ENCODE measurements around the gene CLEC1B.
"Not testable (repeated sequence)": the region's sequence is repeated elsewhere in the genome, so short reads cannot be mapped to it uniquely, and the experiment has no call there.

CLEC1B gene

DNA sequence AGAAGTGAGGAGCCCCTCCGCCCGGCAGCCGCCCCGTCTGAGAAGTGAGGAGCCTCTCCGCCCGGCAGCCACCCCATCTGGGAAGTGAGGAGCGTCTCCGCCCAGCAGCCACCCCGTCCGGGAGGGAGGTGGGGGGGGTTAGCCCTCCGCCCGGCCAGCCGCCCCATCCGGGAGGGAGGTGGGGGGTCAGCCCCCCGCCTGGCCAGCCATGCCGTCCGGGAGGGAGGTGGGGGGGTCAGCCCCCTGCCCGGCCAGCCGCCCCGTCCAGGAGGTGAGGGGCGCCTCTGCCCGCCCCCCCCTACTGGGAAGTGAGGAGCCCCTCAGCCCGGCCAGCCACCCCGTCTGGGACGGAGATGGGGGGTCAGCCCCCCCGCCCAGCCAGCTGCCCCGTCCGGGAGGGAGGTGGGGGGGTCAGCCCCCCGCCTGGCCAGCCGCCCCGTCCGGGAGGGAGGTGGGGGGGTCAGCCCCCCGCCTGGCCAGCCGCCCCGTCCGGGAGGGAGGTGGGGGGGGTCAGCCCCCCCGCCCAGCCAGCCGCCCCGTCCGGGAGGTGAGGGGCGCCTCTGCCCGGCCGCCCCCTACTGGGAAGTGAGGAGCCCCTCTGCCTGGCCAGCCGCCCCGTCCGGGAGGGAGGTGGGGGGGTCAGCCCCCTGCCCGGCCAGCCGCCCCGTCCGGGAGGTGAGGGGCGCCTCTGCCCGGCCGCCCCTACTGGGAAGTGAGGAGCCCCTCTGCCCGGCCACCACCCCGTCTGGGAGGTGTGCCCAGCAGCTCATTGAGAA lies 45.8 kb downstream of the CLEC1B start:
- H3K9ac ChIP-seq (ENCODE audit: low read depth in 1 of 2, low read length in 2 of 2); H3K27me3 ChIP-seq (ENCODE audit: control insufficient read depth in 1 of 2, insufficient read depth in 2 of 2, low read length in 2 of 2); H3K27ac ChIP-seq (ENCODE audit: low read depth, low read length); H3K36me3 ChIP-seq (ENCODE audit: control insufficient read depth in 1 of 2, insufficient read depth in 2 of 2, low read length in 2 of 2); H3K4me1 ChIP-seq (ENCODE audit: control insufficient read depth in 1 of 2, insufficient read depth in 2 of 2, low read length in 2 of 2); H3K9me3 ChIP-seq (ENCODE audit: control insufficient read depth in 1 of 2, low read length in 2 of 2); H3K4me3 ChIP-seq (ENCODE audit: low read depth in 1 of 2, low read length in 2 of 2): not testable (repeated sequence)

DNA sequence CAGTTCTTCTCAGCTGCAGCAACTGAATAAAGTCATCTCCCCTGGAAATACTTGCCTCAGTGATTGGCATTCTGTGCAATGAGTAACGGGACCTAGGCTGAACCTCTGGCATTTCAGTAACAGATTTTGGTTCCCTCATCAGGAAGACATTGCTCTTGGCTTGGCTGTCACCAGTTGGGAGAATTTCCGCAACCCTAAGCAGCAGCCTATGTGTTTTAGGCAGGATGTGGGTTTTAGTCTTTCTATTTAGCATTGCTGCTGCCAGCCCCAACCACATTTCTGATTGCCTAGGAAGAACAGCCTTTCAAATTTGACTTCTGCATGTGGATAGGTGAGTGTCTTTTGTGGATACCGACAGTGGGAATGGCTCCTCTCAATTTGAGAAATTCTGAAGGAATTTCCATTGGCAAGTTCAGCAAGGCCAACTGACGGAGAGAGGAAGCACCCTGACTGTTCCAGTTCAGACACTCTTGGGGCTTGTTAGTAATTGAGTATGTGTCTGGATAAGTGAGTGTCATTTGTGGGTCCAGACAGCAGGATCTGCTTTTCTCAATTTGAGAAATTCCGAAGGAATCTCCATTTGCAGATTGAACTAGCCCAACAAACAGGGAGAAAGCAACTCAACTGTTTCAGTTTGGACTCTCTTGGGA lies 47.8 kb downstream of the CLEC1B start:
- Histone ChIP-seq H3K27ac (ENCODE audit: low read depth, low read length) (no peak overlapping the region), H3K9ac (ENCODE audit: low read depth in 1 of 2, low read length in 2 of 2) (no peak overlapping the region), H3K4me1 (ENCODE audit: control insufficient read depth in 1 of 2, insufficient read depth in 2 of 2, low read length in 2 of 2) (peaks cover 4 to 5% of the 10 kb centered on the region in 2 donors), H3K9me3 (ENCODE audit: control insufficient read depth in 1 of 2, low read length in 2 of 2) (no peaks in the 10 kb centered on the region), H3K27me3 (ENCODE audit: control insufficient read depth in 1 of 2, insufficient read depth in 2 of 2, low read length in 2 of 2) (no peaks in the 10 kb centered on the region), H3K4me3 (ENCODE audit: low read depth in 1 of 2, low read length in 2 of 2) (peak overlapping the region in 1 of 2 donors; percentile 22), H3K36me3 (ENCODE audit: control insufficient read depth in 1 of 2, insufficient read depth in 2 of 2, low read length in 2 of 2) (no peaks in the 10 kb centered on the region)

DNA sequence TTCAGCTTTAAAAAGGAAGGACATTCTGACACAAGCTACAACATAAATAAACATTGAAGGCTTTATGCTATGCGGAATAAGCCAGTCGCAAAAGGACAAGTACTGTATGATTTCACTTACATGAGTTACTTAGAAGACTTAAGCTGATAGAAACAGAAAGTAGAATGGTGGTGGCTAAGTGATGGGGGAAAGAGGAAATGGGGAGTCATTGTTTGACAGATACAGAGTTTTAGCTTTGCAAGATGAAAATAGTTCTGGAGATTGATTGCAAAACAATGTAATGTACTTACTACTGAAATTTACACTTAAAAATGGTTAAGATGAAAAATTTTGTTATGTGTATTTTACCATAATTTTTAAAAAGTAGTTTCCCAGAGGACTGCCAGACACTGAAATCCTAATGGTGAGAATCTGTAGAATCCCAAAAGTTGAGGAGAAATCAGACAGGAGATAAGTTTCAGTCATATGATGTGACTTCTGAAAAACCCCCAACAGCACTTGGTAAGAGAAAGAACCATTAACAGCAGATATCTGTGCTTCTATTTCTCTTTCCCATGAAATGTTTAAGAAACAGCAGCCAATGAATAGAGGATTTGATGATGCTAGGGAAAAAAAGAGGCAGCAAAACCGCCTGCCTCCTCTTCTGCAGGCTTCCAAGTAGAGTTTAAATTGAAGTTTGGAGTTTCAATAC lies 50.2 kb downstream of the CLEC1B start:
- H3K9ac ChIP-seq (ENCODE audit: low read depth in 1 of 2, low read length in 2 of 2), result no peak overlapping the region
- H3K27me3 ChIP-seq (ENCODE audit: control insufficient read depth in 1 of 2, insufficient read depth in 2 of 2, low read length in 2 of 2), result no peaks in the 10 kb centered on the region
- H3K9me3 ChIP-seq (ENCODE audit: control insufficient read depth in 1 of 2, low read length in 2 of 2), result no peaks in the 10 kb centered on the region
- H3K4me3 ChIP-seq (ENCODE audit: low read depth in 1 of 2, low read length in 2 of 2), result no peak overlapping the region
- peaks cover 4 to 5% of the 10 kb centered on the region in 2 donors for H3K4me1 ChIP-seq (ENCODE audit: control insufficient read depth in 1 of 2, insufficient read depth in 2 of 2, low read length in 2 of 2)
- H3K36me3 ChIP-seq (ENCODE audit: control insufficient read depth in 1 of 2, insufficient read depth in 2 of 2, low read length in 2 of 2), result no peaks in the 10 kb centered on the region
- no peak overlapping the region for H3K27ac ChIP-seq (ENCODE audit: low read depth, low read length)

DNA sequence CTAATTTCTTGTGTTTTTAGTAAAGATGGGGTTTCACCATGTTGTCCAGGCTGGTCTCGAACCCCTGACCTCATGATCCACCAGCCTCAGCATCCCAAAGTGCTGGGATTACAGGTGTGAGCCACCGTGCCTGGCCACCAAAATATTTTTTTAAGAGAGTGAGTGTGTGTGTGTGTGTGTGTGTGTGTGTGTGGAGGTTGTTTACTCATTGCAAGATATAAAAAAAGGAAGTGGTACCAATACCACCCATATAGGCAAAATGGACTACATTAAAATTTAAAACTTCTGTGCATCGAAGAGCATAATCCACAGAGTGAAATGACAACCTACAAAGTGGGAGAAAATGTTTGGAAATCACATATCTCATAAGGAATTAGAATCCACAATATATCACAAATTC lies 51.2 kb downstream of the CLEC1B start:
- Histone ChIP-seq H3K9ac (ENCODE audit: low read depth in 1 of 2, low read length in 2 of 2) (no peak overlapping the region), H3K27ac (ENCODE audit: low read depth, low read length) (no peak overlapping the region), H3K9me3 (ENCODE audit: control insufficient read depth in 1 of 2, low read length in 2 of 2) (no peaks in the 10 kb centered on the region), H3K27me3 (ENCODE audit: control insufficient read depth in 1 of 2, insufficient read depth in 2 of 2, low read length in 2 of 2) (peaks cover 3 to 4% of the 10 kb centered on the region in 2 donors), H3K4me3 (ENCODE audit: low read depth in 1 of 2, low read length in 2 of 2) (no peak overlapping the region), H3K36me3 (ENCODE audit: control insufficient read depth in 1 of 2, insufficient read depth in 2 of 2, low read length in 2 of 2) (no peaks in the 10 kb centered on the region), H3K4me1 (ENCODE audit: control insufficient read depth in 1 of 2, insufficient read depth in 2 of 2, low read length in 2 of 2) (peaks cover 4 to 5% of the 10 kb centered on the region in 2 donors)

DNA sequence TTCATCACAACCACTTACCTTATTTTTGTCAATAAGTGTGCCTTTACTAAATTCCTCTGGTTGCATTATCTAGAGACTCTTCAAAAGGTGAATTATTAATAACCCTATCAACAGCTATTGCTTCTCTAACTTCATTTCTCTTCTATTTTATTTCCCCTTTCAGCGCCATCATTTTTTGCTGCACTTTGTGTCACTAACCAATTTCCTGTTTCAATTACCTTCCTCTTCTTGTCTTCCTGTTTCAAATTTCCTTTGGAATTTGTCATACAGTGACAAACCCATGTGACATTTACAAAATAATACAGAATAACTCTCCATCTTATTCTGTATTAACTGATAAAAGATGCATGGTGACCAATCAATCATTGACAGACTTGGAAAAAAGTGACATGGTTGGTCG lies 54.5 kb downstream of the CLEC1B start:
- H3K9ac ChIP-seq (ENCODE audit: low read depth in 1 of 2, low read length in 2 of 2), result no peak overlapping the region
- H3K4me3 ChIP-seq (ENCODE audit: low read depth in 1 of 2, low read length in 2 of 2), result no peak overlapping the region
- H3K27ac ChIP-seq (ENCODE audit: low read depth, low read length), result no peak overlapping the region

DNA sequence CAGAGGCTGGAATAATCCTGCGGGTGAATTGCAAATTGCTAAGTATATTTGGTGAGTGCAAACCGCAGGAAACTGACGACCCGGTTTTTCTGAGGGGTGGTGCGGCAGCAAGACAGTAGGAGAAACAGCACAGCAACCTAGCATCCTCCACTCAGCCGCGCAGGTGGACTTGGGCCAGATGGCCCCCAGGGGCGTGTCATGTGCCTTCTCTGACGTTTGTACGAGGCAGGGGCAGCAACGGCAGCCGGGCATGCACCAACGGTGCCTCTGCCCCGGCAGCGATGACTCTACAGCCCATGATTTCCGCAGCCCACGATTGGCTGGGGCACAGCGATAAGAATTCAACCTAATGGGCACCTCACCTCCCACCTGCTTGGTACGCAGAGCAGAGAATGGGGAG lies 55.7 kb downstream of the CLEC1B start:
- no peak overlapping the region for H3K27ac ChIP-seq (ENCODE audit: low read depth, low read length)
- H3K27me3 ChIP-seq (ENCODE audit: control insufficient read depth in 1 of 2, insufficient read depth in 2 of 2, low read length in 2 of 2), result peaks cover 3 to 7% of the 10 kb centered on the region in 2 donors
- no peaks in the 10 kb centered on the region for H3K4me1 ChIP-seq (ENCODE audit: control insufficient read depth in 1 of 2, insufficient read depth in 2 of 2, low read length in 2 of 2)
- no peaks in the 10 kb centered on the region for H3K36me3 ChIP-seq (ENCODE audit: control insufficient read depth in 1 of 2, insufficient read depth in 2 of 2, low read length in 2 of 2)
- no peaks in the 10 kb centered on the region for H3K9me3 ChIP-seq (ENCODE audit: control insufficient read depth in 1 of 2, low read length in 2 of 2)
- H3K9ac ChIP-seq (ENCODE audit: low read depth in 1 of 2, low read length in 2 of 2), result no peak overlapping the region
- H3K4me3 ChIP-seq (ENCODE audit: low read depth in 1 of 2, low read length in 2 of 2), result peak overlapping the region in 1 of 2 donors; percentile 12

More for the DNA sequence above, 54.5 kb downstream of the CLEC1B start:
- Histone ChIP-seq H3K27me3 (ENCODE audit: control insufficient read depth in 1 of 2, insufficient read depth in 2 of 2, low read length in 2 of 2) (peaks cover 3 to 7% of the 10 kb centered on the region in 2 donors), H3K4me1 (ENCODE audit: control insufficient read depth in 1 of 2, insufficient read depth in 2 of 2, low read length in 2 of 2) (peaks cover 0 to 5% of the 10 kb centered on the region in 2 donors), H3K9me3 (ENCODE audit: control insufficient read depth in 1 of 2, low read length in 2 of 2) (no peaks in the 10 kb centered on the region), H3K36me3 (ENCODE audit: control insufficient read depth in 1 of 2, insufficient read depth in 2 of 2, low read length in 2 of 2) (no peaks in the 10 kb centered on the region)

All from duodenal mucosa (tissue), 2 donors.